RWPE2 (cell line): ENCODE results near the gene HBQ1.
"Not testable (repeated sequence)": the region's sequence is repeated elsewhere in the genome, so short reads cannot be mapped to it uniquely, and the experiment has no call there.

Experiments used
- ATAC-seq: fragments of 200-7000 bp; cut with Tn5 transposase; 3 replicates; pipeline ENCODE4 v1.9.1; 2021; ENCODE audit warnings: low read depth
- DNase-seq: peaks from one replicate; pipeline ENCODE4 v3.0.0-alpha.2; 2020; ENCODE audit warnings: low spot score
- H3K27ac ChIP-seq: fragments of 450-650 bp; 2 replicates; pipeline ENCODE4 v1.5.1; 2017; ENCODE audit warnings: mild to moderate bottlenecking; ENCODE audit not compliant: poor library complexity, severe bottlenecking
- H3K27me3 ChIP-seq: fragments of 250-450 bp; sonication (Bioruptor Pico); 2 replicates; pipeline ENCODE4 v1.5.1; 2021; ENCODE audit warnings: mild to moderate bottlenecking, moderate library complexity; ENCODE audit not compliant: insufficient read depth, poor library complexity, severe bottlenecking
- H3K36me3 ChIP-seq: fragments of 250-450 bp; sonication (Bioruptor Pico); 2 replicates; pipeline ENCODE4 v1.5.1; 2020; ENCODE audit warnings: low read depth, mild to moderate bottlenecking, moderate library complexity
- H3K4me1 ChIP-seq: fragments of 250-450 bp; sonication (Bioruptor Pico); 2 replicates; pipeline ENCODE4 v1.5.1; 2021; ENCODE audit warnings: mild to moderate bottlenecking, moderate library complexity; ENCODE audit not compliant: insufficient read depth, poor library complexity, severe bottlenecking
- H3K4me3 ChIP-seq: fragments of 250-450 bp; sonication (Bioruptor Pico); 2 replicates; pipeline ENCODE4 v1.5.1; 2021; ENCODE audit warnings: mild to moderate bottlenecking, moderate library complexity; ENCODE audit not compliant: severe bottlenecking
- H3K9me3 ChIP-seq: fragments of 250-450 bp; sonication (Bioruptor Pico); 2 replicates; pipeline ENCODE4 v1.5.1; 2021; ENCODE audit warnings: mild to moderate bottlenecking, moderate library complexity; ENCODE audit not compliant: severe bottlenecking
- TF ChIP-seq, protein P1 (sequence below): fragments of 450-650 bp; IDR thresholded peaks from one replicate; pipeline ENCODE4 v1.5.1; 2017; ENCODE audit warnings: mild to moderate bottlenecking, moderate library complexity; ENCODE audit not compliant: poor library complexity, severe bottlenecking

HBQ1 gene

GRCh38 chr16:146646-147045 is 33.6 kb upstream of the HBQ1 start:
- Histone ChIP-seq H3K4me1 (no peaks in the 10 kb centered on the region), H3K4me3 (no peak overlapping the region), H3K27ac (no peak overlapping the region), H3K27me3 (no peaks in the 10 kb centered on the region), H3K9me3 (no peaks in the 10 kb centered on the region), H3K36me3 (no peaks in the 10 kb centered on the region)
- TF ChIP-seq, protein P1, sequence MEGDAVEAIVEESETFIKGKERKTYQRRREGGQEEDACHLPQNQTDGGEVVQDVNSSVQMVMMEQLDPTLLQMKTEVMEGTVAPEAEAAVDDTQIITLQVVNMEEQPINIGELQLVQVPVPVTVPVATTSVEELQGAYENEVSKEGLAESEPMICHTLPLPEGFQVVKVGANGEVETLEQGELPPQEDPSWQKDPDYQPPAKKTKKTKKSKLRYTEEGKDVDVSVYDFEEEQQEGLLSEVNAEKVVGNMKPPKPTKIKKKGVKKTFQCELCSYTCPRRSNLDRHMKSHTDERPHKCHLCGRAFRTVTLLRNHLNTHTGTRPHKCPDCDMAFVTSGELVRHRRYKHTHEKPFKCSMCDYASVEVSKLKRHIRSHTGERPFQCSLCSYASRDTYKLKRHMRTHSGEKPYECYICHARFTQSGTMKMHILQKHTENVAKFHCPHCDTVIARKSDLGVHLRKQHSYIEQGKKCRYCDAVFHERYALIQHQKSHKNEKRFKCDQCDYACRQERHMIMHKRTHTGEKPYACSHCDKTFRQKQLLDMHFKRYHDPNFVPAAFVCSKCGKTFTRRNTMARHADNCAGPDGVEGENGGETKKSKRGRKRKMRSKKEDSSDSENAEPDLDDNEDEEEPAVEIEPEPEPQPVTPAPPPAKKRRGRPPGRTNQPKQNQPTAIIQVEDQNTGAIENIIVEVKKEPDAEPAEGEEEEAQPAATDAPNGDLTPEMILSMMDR, result no peak
- DNase-seq, result no peak
- no peak for ATAC-seq

GRCh38 chr16:149024-149660 is 31.1 kb upstream of the HBQ1 start:
- Histone ChIP-seq H3K9me3 (no peaks in the 10 kb centered on the region), H3K27me3 (no peaks in the 10 kb centered on the region), H3K4me3 (no peak overlapping the region), H3K4me1 (no peaks in the 10 kb centered on the region), H3K27ac (no peak overlapping the region), H3K36me3 (no peaks in the 10 kb centered on the region)
- TF ChIP-seq, protein P1, result no peak
- ATAC-seq, result no peak
- DNase-seq, result no peak

DNA sequence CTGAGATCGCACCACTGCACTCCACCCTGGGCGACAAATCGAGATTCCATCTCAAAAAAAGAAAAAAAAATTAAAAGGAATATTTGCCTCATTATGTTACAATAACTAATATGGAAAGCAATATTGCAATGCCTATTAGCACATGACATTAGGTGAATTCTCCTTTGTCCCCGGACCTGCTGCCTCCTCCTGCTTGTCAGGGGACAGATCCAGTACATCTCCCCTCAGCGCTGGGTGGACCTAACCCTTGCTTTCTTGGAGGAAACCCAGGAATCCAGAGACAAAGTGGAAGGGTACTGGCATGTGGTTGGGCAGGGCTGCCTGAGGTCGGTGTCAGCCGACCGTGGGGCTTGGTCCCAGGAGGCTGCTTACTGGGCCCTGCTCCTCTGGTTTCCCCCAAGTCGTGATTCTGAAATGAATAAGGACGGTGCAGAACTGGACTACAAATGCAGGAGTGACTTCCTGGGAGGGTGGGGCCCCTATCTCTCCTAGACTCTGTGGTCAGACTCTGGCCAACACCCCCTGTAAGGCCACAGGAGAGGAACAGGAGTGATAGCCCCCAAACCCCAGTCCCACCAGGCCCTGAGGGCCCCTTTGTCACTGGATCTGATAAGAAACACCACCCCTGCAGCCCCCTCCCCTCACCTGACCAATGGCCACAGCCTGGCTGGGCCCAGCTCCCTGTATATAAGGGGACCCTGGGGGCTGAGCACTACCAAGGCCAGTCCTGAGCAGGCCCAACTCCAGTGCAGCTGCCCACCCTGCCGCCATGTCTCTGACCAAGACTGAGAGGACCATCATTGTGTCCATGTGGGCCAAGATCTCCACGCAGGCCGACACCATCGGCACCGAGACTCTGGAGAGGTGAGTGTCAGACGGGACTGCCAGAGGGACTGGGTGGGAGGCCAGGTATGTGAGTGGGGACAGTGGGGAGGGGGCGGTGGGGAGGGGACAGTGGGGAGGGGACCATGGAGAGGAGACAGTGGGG is 27.8 kb upstream of the HBQ1 start, which contains the start of gene HBZ:
HBZ (plus strand) TSS at position 504 of the 988 bp plus-strand sequence; CDS start at position 770, 266 bp downstream.
- no peak for DNase-seq
- Histone ChIP-seq H3K27me3 (no peaks in the 10 kb centered on the region), H3K27ac (no peak within 1 kb of the TSS), H3K9me3 (no peaks in the 10 kb centered on the region), H3K4me3 (no peak within 1 kb of the TSS), H3K4me1 (no peaks in the 10 kb centered on the region), H3K36me3 (no peaks in the 10 kb centered on the region)
- ATAC-seq, result no peak
- TF ChIP-seq, protein P1, result no peak

- not testable (repeated sequence) for H3K27ac ChIP-seq, H3K36me3 ChIP-seq, H3K27me3 ChIP-seq, H3K4me1 ChIP-seq, H3K9me3 ChIP-seq, H3K4me3 ChIP-seq, DNase-seq
- ATAC-seq, result peak; percentile 18; the same call in 1 of the 3 replicates
Observed at GRCh38 chr16:153129-153521, 27.1 kb upstream of the HBQ1 start.

- not testable (repeated sequence) for H3K36me3 ChIP-seq, H3K4me1 ChIP-seq, H3K9me3 ChIP-seq, DNase-seq, H3K4me3 ChIP-seq, H3K27me3 ChIP-seq, H3K27ac ChIP-seq
- 0 out of 3 replicates have a peak, but pooled peaks have one; percentile 7 for ATAC-seq
Observed at GRCh38 chr16:153550-154216, 26.6 kb upstream of the HBQ1 start.
